Measurements from ENCODE around the gene NKD2. TPM values are rescaled to one million over a fixed set of nuclear protein-coding genes. Genes with fewer than 3 reads are reported as not detected.

The NKD2 gene
- total and polyA plus RNA-seq, 9 of the 15 experiments (the other 6 are each of a cell fraction or from before 2014, with no cell fraction given), result 0.09 to 0.64 (median 0.27) TPM; not detected in 5

- CTCF ChIA-PET (ENCODE audit: low intra/inter-chr PET ratio), result interaction anchor here (1.2 kb wide), 1 partner anchor 146 kb away, joined by 4 read pairs; no protein-coding TSS in a partner anchor
- POLR2A ChIA-PET, result interaction anchor here (0.6 to 0.9 kb wide), 2 partner anchors 11 to 16 kb away, joined by 3 to 4 read pairs; no protein-coding TSS in a partner anchor
- no peaks in the 10 kb centered on the region for H3K9me1 ChIP-seq (ENCODE audit: control insufficient read depth, insufficient read depth, low read length)
Measured at GRCh38 chr5:994272-994607, 14.4 kb upstream of the NKD2 start.

DNA sequence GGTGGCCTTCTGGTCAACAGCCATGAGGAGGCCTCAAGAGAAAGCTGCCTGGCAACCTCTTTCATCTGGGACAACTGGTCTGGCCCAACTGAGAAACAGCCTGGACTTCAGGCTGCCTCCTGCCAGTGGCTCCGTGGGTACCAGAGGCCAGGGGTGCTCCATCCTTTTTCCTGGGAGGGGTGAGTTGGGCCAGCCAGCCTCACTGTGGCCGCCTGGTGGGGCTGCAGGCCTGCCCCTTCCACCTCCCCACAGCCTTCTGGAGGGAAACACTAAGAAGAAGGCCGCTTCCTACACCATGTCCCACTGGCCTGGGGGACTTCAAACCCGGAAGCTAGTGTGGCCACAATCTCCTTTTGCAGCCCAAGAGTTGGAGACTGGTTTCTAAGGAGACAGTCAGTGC is 13.8 kb upstream of the NKD2 start:
- H2AFZ ChIP-seq (ENCODE audit: low read depth, low read length), result no peak overlapping the region
- no peak overlapping the region for H3K4me3 ChIP-seq
- FAIRE-seq (no peak), DNase-seq (ENCODE audit: extremely low read depth in 1 of 4, low spot score in 3 of 4) (no peak), ATAC-seq (peak; percentile 70)
- BruUV-seq (replicated peaks), result no TSS peak
- no peaks in the 10 kb centered on the region for H3K36me3 ChIP-seq (ENCODE audit: control insufficient read depth, insufficient read depth, low read length)
- H3K4me1 ChIP-seq (replicated peaks in 1 of 2; ENCODE audit: control insufficient read depth in 2 of 2, insufficient read depth in 2 of 2, low read length in 2 of 2), result peaks cover 3 to 6% of the 10 kb centered on the region in 2 experiments; a peak in 2 of 5 replicates
- ChIA-PET CTCF (ENCODE audit: low intra/inter-chr PET ratio) (interaction anchor here (1.2 kb wide), 1 partner anchor 145 kb away, joined by 4 read pairs; no protein-coding TSS in a partner anchor), POLR2A (interaction anchor here (0.6 to 0.7 kb wide), 2 partner anchors 10 to 32 kb away, joined by 3 to 4 read pairs; no protein-coding TSS in a partner anchor)
- H3K27ac ChIP-seq (ENCODE audit: extremely low read depth, low read depth, low read length), result no peak overlapping the region
- in situ Hi-C loops (cut with MboI) (no loop called here), intact Hi-C loops (cut with micrococcal nuclease) (loop anchor here (10.0 kb wide), 1 partner anchor 170 kb away; no protein-coding TSS in a partner anchor)
- H3K9me1 ChIP-seq (ENCODE audit: control insufficient read depth, insufficient read depth, low read length), result no peaks in the 10 kb centered on the region
- no peaks in the 10 kb centered on the region for H3K9me3 ChIP-seq (replicated peaks; ENCODE audit: control insufficient read depth, insufficient read depth, low read depth, low read length)
- no peak overlapping the region for H3K4me2 ChIP-seq (ENCODE audit: insufficient read depth, low read length)
- no peak overlapping the region for H3K9ac ChIP-seq (ENCODE audit: insufficient read depth in 1 of 2, low read depth in 2 of 2, low read length in 2 of 2)
- H4K20me1 ChIP-seq (replicated peaks; ENCODE audit: control insufficient read depth, insufficient read depth, low read length), result no peaks in the 10 kb centered on the region; the same call in 1 of the 2 replicates
- no peaks in the 10 kb centered on the region for H3K79me2 ChIP-seq (ENCODE audit: control insufficient read depth, insufficient read depth, low read length)
- peaks cover 9 to 49% of the 10 kb centered on the region in 2 experiments; a peak in 4 of 5 replicates for H3K27me3 ChIP-seq (ENCODE audit: control insufficient read depth in 2 of 2, insufficient read depth in 2 of 2, low read length in 2 of 2)
- WGBS (ENCODE audit: insufficient coverage, low coverage, missing lambda C conversion rate), result 2% methylated on average over 4 of the region's 4 CpGs
- TF ChIP-seq E2F1 (CRISPR knock-in tag; IDR thresholded peaks at IDR 0.05) (no peak), ZNF695 (CRISPR knock-in tag; IDR thresholded peaks at IDR 0.05) (no peak), FOS (IDR thresholded peaks at IDR 0.05; ENCODE audit: extremely low read depth, insufficient read length) (no peak), HMGN3 (IDR thresholded peaks at IDR 0.05; ENCODE audit: borderline replicate concordance, extremely low read depth, insufficient read length, low read depth, low read length) (no peak), THAP7 (CRISPR knock-in tag; IDR thresholded peaks at IDR 0.05) (no peak), TCF7L2 (IDR thresholded peaks at IDR 0.05; ENCODE audit: low read depth, low read length) (no peak)
- TF ChIP-seq, protein P1, sequence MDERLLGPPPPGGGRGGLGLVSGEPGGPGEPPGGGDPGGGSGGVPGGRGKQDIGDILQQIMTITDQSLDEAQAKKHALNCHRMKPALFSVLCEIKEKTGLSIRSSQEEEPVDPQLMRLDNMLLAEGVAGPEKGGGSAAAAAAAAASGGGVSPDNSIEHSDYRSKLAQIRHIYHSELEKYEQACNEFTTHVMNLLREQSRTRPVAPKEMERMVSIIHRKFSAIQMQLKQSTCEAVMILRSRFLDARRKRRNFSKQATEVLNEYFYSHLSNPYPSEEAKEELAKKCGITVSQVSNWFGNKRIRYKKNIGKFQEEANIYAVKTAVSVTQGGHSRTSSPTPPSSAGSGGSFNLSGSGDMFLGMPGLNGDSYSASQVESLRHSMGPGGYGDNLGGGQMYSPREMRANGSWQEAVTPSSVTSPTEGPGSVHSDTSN (CRISPR knock-in tag; IDR thresholded peaks at IDR 0.05; ENCODE audit: low read depth), result no peak
- TF ChIP-seq, protein P1 (tag; conservative IDR thresholded peaks at IDR 0.05; ENCODE audit: low read depth), result no peak

More at GRCh38 chr5:994272-994607, 14.4 kb upstream of the NKD2 start:
- peaks cover 3 to 6% of the 10 kb centered on the region in 2 experiments; a peak in 2 of 5 replicates for H3K4me1 ChIP-seq (replicated peaks in 1 of 2; ENCODE audit: control insufficient read depth in 2 of 2, insufficient read depth in 2 of 2, low read length in 2 of 2)
- intact Hi-C loops (cut with micrococcal nuclease) (loop anchor here (10.0 kb wide), 1 partner anchor 171 kb away; no protein-coding TSS in a partner anchor), in situ Hi-C loops (cut with MboI) (no loop called here)
- no peak overlapping the region for H3K4me3 ChIP-seq
- ATAC-seq (no peak), FAIRE-seq (no peak), DNase-seq (ENCODE audit: extremely low read depth in 1 of 4, low spot score in 3 of 4) (no peak)
- WGBS (ENCODE audit: insufficient coverage, low coverage, missing lambda C conversion rate), result 0% methylated on average over 3 of the region's 3 CpGs
- H3K4me2 ChIP-seq (ENCODE audit: insufficient read depth, low read length), result no peak overlapping the region
- no peak overlapping the region for H3K27ac ChIP-seq (ENCODE audit: extremely low read depth, low read depth, low read length)
- H3K27me3 ChIP-seq (ENCODE audit: control insufficient read depth in 2 of 2, insufficient read depth in 2 of 2, low read length in 2 of 2), result peaks cover 9 to 47% of the 10 kb centered on the region in 2 experiments; a peak in 4 of 5 replicates
- H3K36me3 ChIP-seq (ENCODE audit: control insufficient read depth, insufficient read depth, low read length), result no peaks in the 10 kb centered on the region
- no peaks in the 10 kb centered on the region; the same call in 1 of the 2 replicates for H4K20me1 ChIP-seq (replicated peaks; ENCODE audit: control insufficient read depth, insufficient read depth, low read length)
- no peak overlapping the region for H2AFZ ChIP-seq (ENCODE audit: low read depth, low read length)
- no TSS peak for BruUV-seq (replicated peaks)
- H3K79me2 ChIP-seq (ENCODE audit: control insufficient read depth, insufficient read depth, low read length), result no peaks in the 10 kb centered on the region
- no peaks in the 10 kb centered on the region for H3K9me3 ChIP-seq (replicated peaks; ENCODE audit: control insufficient read depth, insufficient read depth, low read depth, low read length)
- no peak for TF ChIP-seq ZNF431 (CRISPR knock-in tag; IDR thresholded peaks at IDR 0.05)
- no peak overlapping the region for H3K9ac ChIP-seq (ENCODE audit: insufficient read depth in 1 of 2, low read depth in 2 of 2, low read length in 2 of 2)

All from K562 (cell line).